ENCODE data around the gene GOLPH3.

GOLPH3 gene

GRCh38 chr5:32195265-32195664 lies 21.1 kb upstream of the GOLPH3 start:
- TF ChIP-seq ZNF18 (tag by site-specific recombination; IDR thresholded peaks at IDR 0.05) = peak; percentile 76; the same call in 1 of the 2 replicates
- TF ChIP-seq ZNF837 (tag by site-specific recombination; IDR thresholded peaks at IDR 0.05) = no peak
- H3K9me3 ChIP-seq (ENCODE audit: control insufficient read depth, insufficient read depth, low read depth, low read length) = no peaks in the 10 kb centered on the region
- ChIA-PET POLR2A (no interaction called here), CTCF (no interaction called here)
- peaks cover 11% of the 10 kb centered on the region for H3K4me1 ChIP-seq (ENCODE audit: control insufficient read depth, insufficient read depth, low read length)
- H3K4me3 ChIP-seq (ENCODE audit: low read depth, low read length) = no peak overlapping the region
- H3K36me3 ChIP-seq (ENCODE audit: control insufficient read depth in 2 of 2, insufficient read depth in 1 of 2, low read length in 2 of 2) = no peaks in the 10 kb centered on the region; a peak in 1 of 3 replicates
- H3K27ac ChIP-seq (ENCODE audit: extremely low read depth, low read depth, low read length) = no peak overlapping the region

- peak overlapping the region; percentile 6; the same call in 1 of the 2 replicates for H3K4me3 ChIP-seq (ENCODE audit: low read depth, low read length)
- ChIA-PET POLR2A (interaction anchor here (0.6 to 1.5 kb wide), 3 partner anchors 19 to 91 kb away, joined by 4 to 13 read pairs (median 6); partner anchors contain the start of gene GOLPH3), CTCF (interaction anchor here (0.6 to 1.2 kb wide), 2 partner anchors 33 to 96 kb away, joined by 3 to 4 read pairs; no protein-coding TSS in a partner anchor)
- peak overlapping the region; percentile 42 for H3K27ac ChIP-seq (ENCODE audit: extremely low read depth, low read depth, low read length)
- peaks cover 11% of the 10 kb centered on the region for H3K4me1 ChIP-seq (ENCODE audit: control insufficient read depth, insufficient read depth, low read length)
- H3K36me3 ChIP-seq (ENCODE audit: control insufficient read depth in 2 of 2, insufficient read depth in 1 of 2, low read length in 2 of 2) = no peaks in the 10 kb centered on the region; a peak in 1 of 3 replicates
- H3K9me3 ChIP-seq (ENCODE audit: control insufficient read depth, insufficient read depth, low read depth, low read length) = no peaks in the 10 kb centered on the region
- peak; percentile 59; the same call in 1 of the 2 replicates for TF ChIP-seq ZNF184 (tag by site-specific recombination; IDR thresholded peaks at IDR 0.05)
- TF ChIP-seq ZNF544 (tag by site-specific recombination; IDR thresholded peaks at IDR 0.05) = no peak
- TF ChIP-seq ZNF571 (tag by site-specific recombination; IDR thresholded peaks at IDR 0.05) = no peak
- TF ChIP-seq ZNF670 (tag by site-specific recombination; IDR thresholded peaks at IDR 0.05; ENCODE audit: low read depth) = no peak
- no peak for TF ChIP-seq ZNF48 (tag by site-specific recombination; IDR thresholded peaks at IDR 0.05)
- peak; percentile 77 for TF ChIP-seq TRIM28 (IDR thresholded peaks at IDR 0.05; ENCODE audit: borderline replicate concordance, low read length)
- peak; percentile 92 for TF ChIP-seq EGR2 (tag by site-specific recombination; IDR thresholded peaks at IDR 0.05; ENCODE audit: low read depth)
- TF ChIP-seq ZNF26 (tag by site-specific recombination; IDR thresholded peaks at IDR 0.05) = no peak
- no peak for TF ChIP-seq ZNF112 (tag by site-specific recombination; IDR thresholded peaks at IDR 0.05)
- TF ChIP-seq ZNF214 (tag by site-specific recombination; IDR thresholded peaks at IDR 0.05; ENCODE audit: borderline replicate concordance) = no peak
- no peak for TF ChIP-seq MEIS1 (CRISPR knock-in tag; IDR thresholded peaks at IDR 0.05; ENCODE audit: borderline replicate concordance)
- no peak for TF ChIP-seq ZNF23 (tag by site-specific recombination; IDR thresholded peaks at IDR 0.05; ENCODE audit: borderline replicate concordance)
- TF ChIP-seq ZSCAN4 (tag by site-specific recombination; IDR thresholded peaks at IDR 0.05) = 0 out of 2 replicates have a peak, but pooled peaks have one; percentile 25
- no peak for TF ChIP-seq ZNF514 (tag by site-specific recombination; IDR thresholded peaks at IDR 0.05)
- TF ChIP-seq ZNF248 (tag by site-specific recombination; IDR thresholded peaks at IDR 0.05) = no peak
- TF ChIP-seq ZNF18 (tag by site-specific recombination; IDR thresholded peaks at IDR 0.05) = peak; percentile 87
- no peak for TF ChIP-seq ZNF404 (tag by site-specific recombination; IDR thresholded peaks at IDR 0.05)
- no peak for TF ChIP-seq ZNF707 (tag by site-specific recombination; IDR thresholded peaks at IDR 0.05)
- no peak for TF ChIP-seq ZNF155 (tag by site-specific recombination; IDR thresholded peaks at IDR 0.05)
- TF ChIP-seq, protein P1, sequence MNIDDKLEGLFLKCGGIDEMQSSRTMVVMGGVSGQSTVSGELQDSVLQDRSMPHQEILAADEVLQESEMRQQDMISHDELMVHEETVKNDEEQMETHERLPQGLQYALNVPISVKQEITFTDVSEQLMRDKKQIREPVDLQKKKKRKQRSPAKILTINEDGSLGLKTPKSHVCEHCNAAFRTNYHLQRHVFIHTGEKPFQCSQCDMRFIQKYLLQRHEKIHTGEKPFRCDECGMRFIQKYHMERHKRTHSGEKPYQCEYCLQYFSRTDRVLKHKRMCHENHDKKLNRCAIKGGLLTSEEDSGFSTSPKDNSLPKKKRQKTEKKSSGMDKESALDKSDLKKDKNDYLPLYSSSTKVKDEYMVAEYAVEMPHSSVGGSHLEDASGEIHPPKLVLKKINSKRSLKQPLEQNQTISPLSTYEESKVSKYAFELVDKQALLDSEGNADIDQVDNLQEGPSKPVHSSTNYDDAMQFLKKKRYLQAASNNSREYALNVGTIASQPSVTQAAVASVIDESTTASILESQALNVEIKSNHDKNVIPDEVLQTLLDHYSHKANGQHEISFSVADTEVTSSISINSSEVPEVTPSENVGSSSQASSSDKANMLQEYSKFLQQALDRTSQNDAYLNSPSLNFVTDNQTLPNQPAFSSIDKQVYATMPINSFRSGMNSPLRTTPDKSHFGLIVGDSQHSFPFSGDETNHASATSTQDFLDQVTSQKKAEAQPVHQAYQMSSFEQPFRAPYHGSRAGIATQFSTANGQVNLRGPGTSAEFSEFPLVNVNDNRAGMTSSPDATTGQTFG (tag by site-specific recombination; IDR thresholded peaks at IDR 0.05; ENCODE audit: borderline replicate concordance) = no peak
- peak; percentile 88 for TF ChIP-seq ZNF510 (tag by site-specific recombination; IDR thresholded peaks at IDR 0.05; ENCODE audit: insufficient replicate concordance)
- TF ChIP-seq GLI2 (tag by site-specific recombination; IDR thresholded peaks at IDR 0.05; ENCODE audit: borderline replicate concordance, low read depth) = no peak
- no peak for TF ChIP-seq ZNF132 (tag by site-specific recombination; IDR thresholded peaks at IDR 0.05; ENCODE audit: borderline replicate concordance)
- TF ChIP-seq, protein P2, sequence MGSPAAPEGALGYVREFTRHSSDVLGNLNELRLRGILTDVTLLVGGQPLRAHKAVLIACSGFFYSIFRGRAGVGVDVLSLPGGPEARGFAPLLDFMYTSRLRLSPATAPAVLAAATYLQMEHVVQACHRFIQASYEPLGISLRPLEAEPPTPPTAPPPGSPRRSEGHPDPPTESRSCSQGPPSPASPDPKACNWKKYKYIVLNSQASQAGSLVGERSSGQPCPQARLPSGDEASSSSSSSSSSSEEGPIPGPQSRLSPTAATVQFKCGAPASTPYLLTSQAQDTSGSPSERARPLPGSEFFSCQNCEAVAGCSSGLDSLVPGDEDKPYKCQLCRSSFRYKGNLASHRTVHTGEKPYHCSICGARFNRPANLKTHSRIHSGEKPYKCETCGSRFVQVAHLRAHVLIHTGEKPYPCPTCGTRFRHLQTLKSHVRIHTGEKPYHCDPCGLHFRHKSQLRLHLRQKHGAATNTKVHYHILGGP (tag by site-specific recombination; IDR thresholded peaks at IDR 0.05) = peak; percentile 61; the same call in 1 of the 2 replicates
Observed at GRCh38 chr5:32193591-32193990, 19.5 kb upstream of the GOLPH3 start.
